ENCODE data around the gene ZNG1A.
"Not testable (repeated sequence)": the region's sequence is repeated elsewhere in the genome, so short reads cannot be mapped to it uniquely, and the experiment has no call there.

Gene ZNG1A

DNA sequence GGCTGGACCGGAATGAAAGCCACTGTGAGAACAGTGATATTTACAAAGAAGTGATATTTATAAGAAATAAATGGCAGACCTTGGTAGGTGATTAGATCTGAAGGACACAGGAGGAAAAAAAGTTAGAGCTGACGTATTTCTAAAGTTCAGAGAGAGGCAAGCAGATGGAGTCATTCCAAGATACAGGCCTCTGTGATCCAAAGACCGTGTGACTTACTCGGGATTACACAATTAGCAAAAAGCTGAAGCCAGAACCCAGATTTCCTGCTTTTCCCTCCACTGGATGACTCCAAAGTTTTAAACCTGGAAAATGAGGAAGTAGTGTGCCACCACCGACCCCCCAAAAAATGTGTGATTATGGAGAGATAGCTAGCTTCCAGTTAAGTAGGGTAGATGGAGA, 32.7 kb upstream of the ZNG1A start:
- TF ChIP-seq CTCF (IDR thresholded peaks at IDR 0.05; ENCODE audit: low read length, missing control alignments) = no peak
- DNase-seq (ENCODE audit: low read depth) = peak; percentile 70
- no peak overlapping the region for H3K4me3 ChIP-seq (replicated peaks; ENCODE audit: low read depth, low read length)

GRCh38 chr9:211036-211435, 32.2 kb upstream of the ZNG1A start:
- no peak for DNase-seq (ENCODE audit: low read depth)
- no peak overlapping the region for H3K4me3 ChIP-seq (replicated peaks; ENCODE audit: low read depth, low read length)
- no peak for TF ChIP-seq CTCF (IDR thresholded peaks at IDR 0.05; ENCODE audit: low read length, missing control alignments)

DNA sequence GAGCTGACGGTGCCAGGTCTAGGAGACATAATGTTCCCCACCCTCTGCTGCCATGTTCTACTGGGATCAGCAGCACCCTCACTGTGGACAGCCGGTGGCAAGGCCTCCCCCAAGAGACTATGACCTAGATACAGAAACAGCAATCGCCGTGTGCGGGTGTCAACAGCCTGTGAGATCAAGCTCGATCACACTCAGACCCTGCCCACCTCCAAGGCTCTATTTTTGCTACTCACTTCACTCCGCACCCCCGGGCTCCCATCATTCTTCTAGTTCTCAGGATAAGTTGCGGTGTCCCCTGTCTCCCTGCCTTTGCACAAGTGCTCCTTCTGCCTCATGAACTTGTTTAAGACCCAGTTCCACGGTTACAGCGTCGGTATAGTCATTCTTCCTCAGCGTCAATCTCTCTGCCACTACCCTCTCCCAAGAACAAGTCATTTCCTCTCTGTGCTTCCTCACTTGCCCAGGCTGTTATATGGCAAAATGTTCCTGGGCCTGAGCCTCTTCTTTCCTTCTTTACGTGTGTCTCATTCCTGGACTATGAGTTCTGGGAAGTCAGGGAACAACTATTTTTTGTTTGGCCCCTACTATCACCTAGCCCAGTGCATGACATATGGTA, 30.4 kb upstream of the ZNG1A start:
- TF ChIP-seq CTCF (IDR thresholded peaks at IDR 0.05; ENCODE audit: low read length, missing control alignments) = no peak
- no peak for DNase-seq (ENCODE audit: low read depth)
- no peak overlapping the region for H3K4me3 ChIP-seq (replicated peaks; ENCODE audit: low read depth, low read length)

DNA sequence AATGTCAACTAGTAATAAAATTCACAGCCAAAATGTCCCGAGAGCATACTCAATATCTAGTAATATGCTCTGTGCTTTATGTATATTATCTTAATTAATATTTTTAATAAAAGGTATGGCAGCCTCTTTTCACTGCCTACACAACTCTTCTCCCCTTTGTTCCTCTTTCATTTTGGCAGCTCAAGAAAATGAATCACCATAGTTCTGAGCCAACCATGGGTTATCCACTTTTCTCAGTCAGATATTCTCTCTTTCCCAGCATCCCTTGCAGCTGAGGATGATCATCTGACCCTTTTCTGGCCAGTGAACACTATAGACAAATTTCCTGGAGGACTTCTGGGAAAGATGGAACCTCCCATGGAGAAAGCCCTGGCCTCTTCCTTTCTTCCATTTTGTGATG, 27.6 kb upstream of the ZNG1A start:
- no peak for TF ChIP-seq CTCF (IDR thresholded peaks at IDR 0.05; ENCODE audit: low read length, missing control alignments)

GRCh38 chr9:199601-200000, 20.7 kb upstream of the ZNG1A start:
- not testable (repeated sequence) for H3K4me3 ChIP-seq (replicated peaks; ENCODE audit: low read depth, low read length); DNase-seq (ENCODE audit: low read depth)

More for the DNA sequence above, 27.6 kb upstream of the ZNG1A start:
- no peak overlapping the region for H3K4me3 ChIP-seq (replicated peaks; ENCODE audit: low read depth, low read length)
- DNase-seq (ENCODE audit: low read depth) = no peak

DNA sequence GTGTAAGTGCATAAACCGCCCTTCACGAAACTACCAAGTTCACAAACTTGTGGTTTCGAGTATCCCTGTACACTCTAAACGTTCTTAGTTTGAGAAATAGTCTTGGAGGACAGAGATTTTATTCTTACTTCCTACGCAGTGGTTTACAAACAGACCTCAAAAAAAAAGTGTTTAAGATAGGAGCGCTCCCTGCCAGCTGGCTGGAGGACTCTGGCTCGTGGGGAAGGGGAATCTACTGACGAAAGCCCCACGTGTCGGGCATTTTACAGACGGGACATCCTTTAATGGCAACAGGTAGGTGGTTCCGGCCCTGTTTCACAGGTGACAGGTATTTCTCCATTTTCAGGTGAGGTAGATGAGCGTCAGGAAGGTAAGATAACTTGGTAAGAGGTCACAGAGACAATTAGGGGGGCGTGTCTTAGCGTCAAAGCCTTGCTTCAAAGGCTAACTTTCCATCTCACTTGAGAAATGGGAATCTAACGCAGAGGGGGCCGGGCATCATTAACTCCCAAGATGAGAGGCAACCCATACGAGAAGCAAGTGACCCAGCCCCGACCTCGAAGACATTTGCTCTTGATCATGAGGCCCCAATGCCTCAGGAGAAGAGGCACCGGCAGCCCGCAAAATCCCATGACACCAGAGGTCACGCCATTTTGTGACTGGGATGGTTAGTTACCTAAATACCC, 573 bp downstream of the ZNG1A start:
- DNase-seq (ENCODE audit: low read depth) = not testable (repeated sequence)
- peak overlapping the region; percentile 44 for H3K4me3 ChIP-seq (replicated peaks; ENCODE audit: low read depth, low read length)

GRCh38 chr9:169757-170156, 9.1 kb downstream of the ZNG1A start:
- DNase-seq (ENCODE audit: low read depth) = not testable (repeated sequence)

GRCh38 chr9:159871-160270, 19.0 kb downstream of the ZNG1A start:
- peak; percentile 1 for DNase-seq (ENCODE audit: low read depth)
- H3K4me3 ChIP-seq (replicated peaks; ENCODE audit: low read depth, low read length) = not testable (repeated sequence)

More at GRCh38 chr9:169757-170156, 9.1 kb downstream of the ZNG1A start:
- not testable (repeated sequence) for H3K4me3 ChIP-seq (replicated peaks; ENCODE audit: low read depth, low read length)

- DNase-seq (ENCODE audit: low read depth); H3K4me3 ChIP-seq (replicated peaks; ENCODE audit: low read depth, low read length): not testable (repeated sequence)
Observed at GRCh38 chr9:151173-151572, 27.7 kb downstream of the ZNG1A start.

- DNase-seq (ENCODE audit: low read depth); H3K4me3 ChIP-seq (replicated peaks; ENCODE audit: low read depth, low read length): not testable (repeated sequence)
Observed at GRCh38 chr9:139880-140279, 39.0 kb downstream of the ZNG1A start.

GRCh38 chr9:117995-118467, 60.8 kb downstream of the ZNG1A start, which contains the start of gene FOXD4:
TSS of gene FOXD4 (minus strand) at chr9:118417. CDS start at chr9:118119, 298 bp downstream.
- H3K4me3 ChIP-seq (replicated peaks; ENCODE audit: low read depth, low read length); DNase-seq (ENCODE audit: low read depth): not testable (repeated sequence)

DNA sequence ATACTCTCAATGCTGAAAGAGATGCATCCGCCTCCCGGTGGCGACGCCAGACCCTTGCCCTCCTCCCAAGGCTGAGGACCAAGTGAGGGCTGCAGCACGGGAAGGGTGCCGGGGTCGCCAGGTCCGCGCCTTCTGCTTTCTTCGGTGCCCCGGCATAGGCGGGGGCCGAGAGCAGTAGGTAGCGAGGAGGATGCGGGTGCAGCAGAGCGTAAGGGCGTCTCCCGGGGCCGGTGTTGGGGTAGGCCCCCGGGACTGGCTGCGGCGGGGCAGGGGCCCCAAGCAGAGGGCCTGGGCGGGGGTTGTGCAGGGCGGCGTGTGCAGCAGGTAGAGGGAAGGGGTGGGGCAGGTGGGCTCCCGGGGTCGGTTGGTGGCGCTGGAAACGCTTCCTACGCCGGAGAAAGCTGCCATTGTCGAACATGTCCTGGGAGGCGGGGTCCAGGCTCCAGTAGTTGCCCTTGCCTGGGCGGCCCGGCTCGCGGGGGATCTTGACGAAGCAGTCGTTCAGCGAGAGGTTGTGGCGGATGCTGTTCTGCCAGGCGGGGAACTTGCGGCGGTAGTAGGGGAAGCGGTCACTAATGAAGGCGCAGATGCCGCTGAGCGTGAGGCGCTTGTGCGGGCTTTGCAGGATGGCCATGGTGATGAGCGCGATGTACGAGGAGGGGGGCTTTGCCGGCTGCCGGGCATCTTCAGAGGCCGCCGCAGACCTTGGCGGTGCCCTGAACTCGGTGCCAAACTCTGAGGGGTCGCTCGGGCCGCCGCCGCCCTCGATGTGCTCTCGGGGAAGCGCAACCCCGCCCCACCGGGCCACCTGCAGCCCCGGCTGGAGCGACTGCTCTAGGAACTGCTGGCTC, 61.5 kb downstream of the ZNG1A start:
- H3K4me3 ChIP-seq (replicated peaks; ENCODE audit: low read depth, low read length); DNase-seq (ENCODE audit: low read depth): not testable (repeated sequence)

Data from fibroblast of pulmonary artery (primary cell).